ENCODE data around the gene GHDC.
"Not testable (repeated sequence)": the region's sequence is repeated elsewhere in the genome, so short reads cannot be mapped to it uniquely, and the experiment has no call there.

Gene GHDC

DNA sequence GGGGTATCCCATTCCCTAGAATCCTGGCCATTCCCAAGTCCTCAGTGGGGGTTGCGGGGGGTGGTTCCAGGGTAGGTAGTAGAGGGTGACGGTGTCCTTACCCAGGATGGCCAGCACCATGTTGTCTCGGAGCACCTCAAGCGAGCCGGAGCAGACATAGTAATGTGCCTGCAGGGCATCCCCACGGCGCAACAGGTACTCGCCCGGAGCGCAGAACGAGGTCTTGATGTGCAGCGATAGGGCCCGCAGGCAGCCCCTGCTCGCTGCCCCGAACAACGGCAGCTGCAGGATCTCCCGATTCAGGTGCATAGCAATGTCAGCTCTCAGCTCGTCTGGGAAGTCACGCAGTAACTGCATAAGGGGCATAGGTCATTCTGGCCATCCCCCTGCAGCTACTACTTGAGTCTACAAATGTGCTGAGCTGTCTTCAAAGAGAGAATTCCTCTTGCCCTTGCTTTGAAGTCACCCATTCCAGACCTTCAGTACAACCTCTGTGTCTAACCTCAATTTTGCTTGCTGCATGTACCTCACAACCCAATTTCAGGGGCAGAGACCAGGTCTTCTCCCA, 28.0 kb downstream of the GHDC start:
- no peak for DNase-seq

DNA sequence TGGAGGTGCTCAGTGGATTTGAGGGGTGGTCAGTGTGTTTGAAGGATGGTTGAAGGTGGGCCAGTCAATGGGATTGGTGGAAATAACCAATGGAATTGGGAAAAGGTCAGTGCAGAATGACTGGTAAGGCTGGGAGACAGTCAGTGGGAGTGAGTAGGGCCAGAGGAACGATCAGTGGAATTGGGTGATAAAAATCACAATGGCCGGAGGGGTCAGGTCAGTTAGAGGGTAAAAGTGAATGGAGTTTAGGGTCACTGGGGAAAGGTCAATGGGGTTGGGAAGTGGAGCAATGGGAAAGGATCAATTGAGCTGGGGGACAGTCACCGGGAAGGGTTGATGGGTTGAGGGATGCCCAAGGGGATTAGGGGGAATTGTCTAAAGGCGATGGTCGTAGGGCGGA, 28.5 kb downstream of the GHDC start:
- no peak for DNase-seq
- intact Hi-C loops (cut with DNase I) = no loop called here

More for the DNA sequence above, 28.0 kb downstream of the GHDC start:
- intact Hi-C loops (cut with DNase I) = no loop called here

DNA sequence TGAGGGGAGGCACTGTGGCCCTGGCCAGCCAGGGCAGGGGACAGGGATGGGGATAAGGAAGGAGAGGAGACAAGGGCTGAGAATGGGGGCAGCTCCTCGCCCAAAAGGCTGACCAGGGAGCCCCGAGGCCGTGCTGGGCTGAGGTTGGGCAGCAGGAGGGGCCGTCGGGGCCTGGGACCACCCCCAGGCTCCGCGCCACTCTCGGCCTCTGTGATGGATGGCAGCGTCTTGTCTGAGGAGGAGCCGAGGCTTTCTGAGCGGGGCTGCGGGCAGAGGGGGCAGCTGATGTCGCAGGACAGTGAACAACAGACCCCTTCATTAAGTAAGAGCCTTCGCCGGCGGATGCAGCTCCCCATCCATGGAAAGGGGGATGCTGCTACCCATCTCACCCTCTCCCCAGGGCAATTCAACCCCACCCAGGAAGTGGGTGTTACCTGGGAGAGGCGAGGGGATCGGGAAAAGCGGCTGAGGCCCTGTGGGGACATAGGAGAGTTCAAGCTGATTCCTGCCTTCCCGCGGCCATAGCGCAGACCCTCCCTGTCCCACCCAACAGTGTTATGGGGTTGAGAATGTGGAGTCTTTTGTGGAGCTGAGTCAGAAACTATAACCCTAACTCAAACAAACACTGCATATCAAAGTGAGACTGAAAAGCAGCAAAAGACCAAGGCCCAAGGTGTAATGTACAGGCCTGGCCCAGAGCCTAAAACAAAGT, 30.4 kb downstream of the GHDC start:
- intact Hi-C loops (cut with DNase I) = no loop called here

DNA sequence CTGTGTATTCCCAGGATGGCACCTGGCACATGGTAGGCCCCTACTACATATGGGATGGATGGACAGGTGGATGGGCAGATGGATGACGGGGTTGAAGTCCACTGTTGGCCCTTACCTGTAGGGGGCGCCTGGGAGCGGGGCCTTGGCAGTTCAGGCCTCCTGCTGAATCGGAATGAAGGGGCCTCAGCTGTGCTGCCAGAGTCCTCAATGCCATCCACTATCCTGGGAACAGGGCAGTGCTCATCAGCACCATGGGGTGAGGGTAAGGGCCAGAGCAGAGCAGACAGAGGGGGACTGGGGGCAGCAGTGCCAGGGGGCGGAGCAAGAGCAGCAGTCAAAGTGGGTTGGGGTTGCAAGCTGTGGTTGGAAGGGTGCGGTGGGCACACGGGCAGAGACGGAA, 31.2 kb downstream of the GHDC start:
- intact Hi-C loops (cut with DNase I) = no loop called here
- peak in 9 of 42 donors; percentile 35 to 63 (median 54) for DNase-seq

More for the DNA sequence above, 30.4 kb downstream of the GHDC start:
- no peak for DNase-seq

DNA sequence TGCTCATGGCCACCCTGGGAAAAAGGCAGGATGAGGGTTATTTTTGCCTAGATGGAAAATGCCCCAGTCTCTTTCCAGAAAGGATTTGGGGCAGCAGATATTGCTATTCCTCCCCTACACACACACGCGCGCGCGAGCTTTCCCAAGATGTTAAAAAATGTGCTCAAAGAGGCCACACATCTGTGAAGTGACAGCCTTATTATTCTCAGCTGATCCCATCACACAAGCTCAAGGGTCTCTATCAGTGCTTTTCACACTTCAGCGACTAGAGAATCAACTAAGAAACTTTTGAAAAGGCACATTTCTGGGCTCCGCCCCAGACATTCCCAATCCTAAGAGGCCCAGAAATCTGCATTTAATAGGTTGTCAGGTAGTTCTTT, 33.8 kb downstream of the GHDC start:
- peak in 1 of 42 donors; percentile 42 for DNase-seq
- intact Hi-C loops (cut with DNase I) = no loop called here

DNA sequence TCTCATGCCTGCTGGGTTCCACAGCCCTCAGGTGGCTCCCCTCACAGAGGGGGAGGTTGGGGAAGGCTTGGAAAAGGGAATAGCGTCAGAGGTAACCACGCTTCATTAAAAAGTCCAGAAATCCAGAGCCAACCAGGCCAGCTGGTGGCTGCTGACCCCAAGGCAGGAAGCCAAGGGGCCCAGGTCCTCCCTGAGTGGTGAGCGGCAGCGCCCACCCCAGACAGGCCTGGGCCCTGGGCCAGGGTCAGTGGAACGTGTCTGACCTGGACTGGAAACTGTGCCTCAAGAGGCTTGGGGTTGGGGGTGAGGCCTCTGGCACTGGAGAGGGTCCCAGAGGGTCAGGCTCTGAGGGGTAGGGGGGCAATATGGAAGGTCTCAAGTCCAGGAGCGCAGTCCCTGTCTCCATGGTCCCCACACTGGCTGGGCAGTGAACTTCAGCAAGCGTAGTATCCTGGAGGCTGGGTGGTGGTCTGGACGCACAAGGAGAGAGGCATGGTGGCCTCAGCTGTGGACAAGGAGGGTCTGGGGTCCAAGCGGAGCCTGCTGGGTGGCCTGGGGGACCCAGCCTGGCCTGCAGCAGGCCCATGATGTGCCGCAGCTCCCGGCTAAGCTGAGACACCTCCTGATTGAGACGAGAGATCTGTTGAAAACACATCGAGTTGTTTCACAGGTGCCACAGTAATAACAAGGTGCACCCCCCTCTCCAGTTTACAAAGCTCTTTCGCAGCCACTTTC, 34.3 kb downstream of the GHDC start:
- DNase-seq = no peak
- intact Hi-C loops (cut with DNase I) = no loop called here

DNA sequence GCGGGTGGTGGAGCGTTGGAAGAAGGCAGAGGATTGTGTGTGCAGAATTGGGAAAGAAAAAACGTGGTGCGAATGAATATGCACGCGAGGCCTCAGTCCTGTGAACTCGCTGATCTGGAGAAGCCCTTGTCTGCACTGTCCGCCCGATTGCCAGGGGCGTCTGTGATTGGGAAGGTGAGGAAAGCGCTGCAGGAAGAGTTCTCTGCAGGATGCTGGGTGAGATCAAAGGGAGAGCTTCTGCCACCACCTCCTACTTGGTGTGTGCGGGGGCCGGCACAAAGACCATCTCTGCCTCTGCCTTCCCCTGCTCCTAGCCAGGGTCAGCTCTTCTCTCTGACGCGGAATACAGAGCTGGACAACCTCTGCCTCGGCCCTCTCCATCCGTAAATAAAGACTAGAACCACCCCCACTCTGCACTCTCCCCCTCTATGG, 38.7 kb downstream of the GHDC start:
- intact Hi-C loops (cut with DNase I) = no loop called here
- DNase-seq = peak in 1 of 42 donors; percentile 27

DNA sequence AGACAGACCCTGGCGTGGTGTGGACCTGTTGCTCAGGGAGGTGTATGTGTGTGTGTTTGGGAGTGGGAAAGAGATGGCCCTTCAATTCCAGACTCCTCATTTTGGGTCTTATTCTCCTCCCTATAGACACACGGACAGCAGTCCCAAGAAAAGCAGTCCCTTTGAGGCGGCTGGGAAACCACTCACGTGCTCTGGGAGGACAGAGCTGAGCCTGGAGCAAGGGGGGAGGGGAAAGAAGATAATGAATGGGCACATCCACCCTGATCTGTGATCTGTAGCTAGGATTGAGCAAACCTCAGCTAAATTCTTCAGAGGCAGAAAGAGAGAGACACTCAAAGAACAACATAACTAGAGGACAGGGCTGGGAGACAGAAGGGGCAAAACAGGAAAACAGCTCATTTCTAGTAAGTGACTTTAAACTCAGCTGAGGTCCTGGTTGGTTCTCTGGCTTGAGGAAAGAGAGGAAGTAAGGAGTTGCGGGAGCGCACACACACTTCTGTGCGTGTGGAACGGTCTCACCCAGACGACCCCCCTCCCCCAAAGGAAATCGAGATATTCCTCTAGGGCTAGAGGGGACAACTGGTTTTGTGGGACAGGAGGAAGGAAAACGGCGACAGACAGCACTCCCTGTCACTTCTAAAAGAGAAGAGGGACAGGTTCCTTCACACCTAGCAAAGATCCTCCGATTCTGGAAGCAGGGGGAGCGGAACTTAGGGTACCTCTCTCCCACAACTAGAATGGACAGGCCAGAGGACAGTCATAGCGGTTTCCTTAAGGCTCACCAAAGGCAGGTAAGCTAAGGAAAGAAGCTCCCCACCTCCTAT, 40.2 kb downstream of the GHDC start:
- intact Hi-C loops (cut with DNase I) = no loop called here
- DNase-seq = no peak

DNA sequence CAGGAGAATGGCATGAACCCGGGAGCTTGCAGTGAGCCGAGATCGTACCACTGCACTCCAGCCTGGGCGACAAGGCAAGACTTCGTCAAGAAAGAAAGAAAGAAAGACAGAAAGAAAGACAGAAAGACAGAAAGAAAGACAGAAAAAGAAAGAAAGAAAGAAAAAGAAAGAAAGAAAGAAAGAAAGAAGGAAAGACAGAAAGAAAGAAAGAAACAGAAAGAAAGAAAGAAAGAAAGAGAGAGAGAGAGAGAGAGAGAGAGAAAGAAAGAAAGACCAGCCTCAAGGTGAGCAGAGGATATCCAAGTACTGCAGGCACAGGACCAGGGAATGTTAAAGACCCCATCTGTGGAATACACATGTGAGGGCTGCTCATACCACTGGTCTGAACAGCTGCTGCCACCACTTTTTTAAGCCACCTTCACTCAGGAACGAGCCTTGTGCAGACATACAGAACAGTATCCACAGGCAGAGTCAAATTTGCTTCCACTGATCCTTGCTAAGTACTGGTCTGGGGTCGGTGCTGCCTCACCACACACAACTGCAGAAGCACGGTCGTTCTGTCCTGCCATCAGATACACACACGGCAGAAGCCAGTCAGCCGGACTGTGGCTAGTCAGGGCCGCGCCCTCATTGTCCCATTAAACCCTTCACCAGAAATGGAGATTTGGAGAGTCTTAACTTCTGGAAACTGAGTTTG, 47.2 kb downstream of the GHDC start:
- intact Hi-C loops (cut with DNase I) = no loop called here
- no peak for DNase-seq

DNA sequence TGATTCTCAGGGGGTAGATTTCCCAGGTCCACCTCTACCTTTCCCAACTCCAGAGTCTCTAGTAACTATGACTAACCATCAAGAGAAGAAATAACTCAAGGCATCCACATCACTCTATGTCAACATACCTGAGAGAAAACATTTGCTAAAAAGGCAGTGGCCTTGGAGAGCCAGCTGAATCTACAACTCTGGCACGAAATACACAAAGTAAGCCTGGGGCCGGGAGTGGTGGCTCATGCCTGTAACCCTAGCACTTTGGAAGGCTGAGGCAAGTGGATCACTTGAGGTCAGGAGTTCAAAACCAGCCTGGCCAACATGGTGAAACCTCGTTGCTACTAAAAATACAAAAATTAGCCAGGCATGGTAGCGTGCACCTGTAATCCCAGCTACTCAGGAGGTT, 51.2 kb downstream of the GHDC start:
- intact Hi-C loops (cut with DNase I); DNase-seq: not testable (repeated sequence)

DNA sequence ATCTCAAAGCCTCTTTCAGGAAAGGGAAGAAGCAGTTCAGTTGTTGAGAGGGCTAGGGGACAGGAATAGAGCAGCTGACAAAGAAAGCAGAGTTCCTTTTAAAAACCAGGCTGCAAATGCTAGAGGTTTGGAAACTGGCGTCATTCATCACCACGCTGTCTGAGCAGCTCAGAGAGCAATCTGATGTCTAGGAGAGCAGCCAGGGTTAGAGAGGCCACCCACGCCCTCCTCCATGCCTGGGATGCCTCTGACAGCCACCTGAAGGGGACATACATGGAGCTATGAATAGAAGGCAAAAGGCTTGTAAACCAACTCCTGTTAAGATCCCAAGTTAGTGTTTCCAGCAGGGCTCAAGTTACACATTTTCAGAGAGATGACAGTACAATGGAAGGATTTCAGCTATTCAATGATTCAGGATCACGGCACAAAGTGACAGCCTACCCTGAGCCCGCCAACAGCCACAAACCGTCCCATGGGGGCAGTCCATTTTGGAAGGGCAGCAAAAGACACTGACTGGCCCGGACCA, 51.9 kb downstream of the GHDC start:
- DNase-seq = peak; percentile 44 to 95 (median 81)
- intact Hi-C loops (cut with DNase I) = no loop called here

DNA sequence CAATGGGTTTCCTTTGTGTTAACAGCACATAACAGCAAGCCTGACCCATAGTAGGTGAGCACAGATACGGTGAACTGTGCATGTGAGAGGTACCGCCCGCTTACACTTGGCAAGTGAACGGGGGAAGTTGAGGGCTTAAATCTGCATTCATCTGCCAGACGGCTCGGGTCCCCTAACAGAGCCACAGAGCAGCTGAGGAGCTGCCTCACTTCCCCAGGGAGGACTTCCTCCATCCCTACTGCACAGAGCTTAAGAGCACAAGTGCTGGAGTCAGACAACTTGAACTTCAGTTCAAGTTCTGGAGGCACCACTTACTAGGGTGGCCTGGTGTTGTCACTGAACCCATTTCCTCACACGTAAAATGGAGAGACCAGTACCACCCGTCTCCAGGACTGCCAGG, 52.9 kb downstream of the GHDC start:
- no peak for DNase-seq
- intact Hi-C loops (cut with DNase I) = no loop called here

DNA sequence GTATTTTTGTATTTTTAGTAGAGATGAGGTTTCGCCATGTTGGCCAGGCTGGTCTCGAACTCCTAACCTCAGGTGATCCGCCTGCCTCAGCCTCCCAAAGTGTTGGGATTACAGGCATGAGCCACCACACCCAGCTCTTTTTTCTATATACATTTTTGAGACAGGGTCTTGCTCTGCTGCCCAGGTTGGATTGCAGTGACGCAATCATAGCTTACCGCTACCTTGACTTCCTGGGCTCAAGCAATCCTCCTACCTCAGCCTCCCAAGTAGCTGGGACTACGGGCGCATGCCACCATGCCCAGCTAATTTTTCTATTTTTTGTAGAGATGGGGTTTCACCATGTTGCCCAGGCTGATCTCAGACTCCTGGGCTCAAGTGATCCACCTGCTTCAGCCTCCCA, 53.6 kb downstream of the GHDC start:
- intact Hi-C loops (cut with DNase I); DNase-seq: not testable (repeated sequence)

Measured in head of caudate nucleus (tissue), 42 donors.